Neural cell (in vitro differentiated cells): Measurements from ENCODE around the gene UBAP1L. TPM values are rescaled to one million over a fixed set of nuclear protein-coding genes. Genes with fewer than 3 reads are reported as not detected.

Source experiments
- H2AFZ ChIP-seq: fragments of 200-600, 300-800 bp; sonication (generic), shearing (Covaris generic); 2 replicates; pipeline ENCODE4 v1.6.0; 2014; ENCODE audit warnings: low read depth, mild to moderate bottlenecking, antibody characterized with exemption, low read length, moderate library complexity
- H3F3A ChIP-seq: fragments of 200-600 bp; shearing (Covaris generic); 2 replicates; pipeline ENCODE4 v1.6.1; 2016; ENCODE audit warnings: mild to moderate bottlenecking, moderate library complexity, mixed read lengths, antibody characterized with exemption, low read length; ENCODE audit not compliant: insufficient read depth, poor library complexity, severe bottlenecking
- H3K27ac ChIP-seq: fragments of 200-600, 300-800 bp; sonication (generic), shearing (Covaris generic); 2 replicates; pipeline ENCODE4 v1.5.1; 2014; ENCODE audit warnings: mild to moderate bottlenecking, low read length, moderate library complexity
- H3K27me3 ChIP-seq: fragments of 300-800, 200-600 bp; sonication (generic), shearing (Covaris generic); 2 replicates; pipeline ENCODE4 v1.6.0; 2014; ENCODE audit warnings: mild to moderate bottlenecking, low read depth, low read length, moderate library complexity; ENCODE audit not compliant: insufficient read depth
- H3K36me3 ChIP-seq: fragments of 300-800, 200-600 bp; sonication (generic), shearing (Covaris generic); 2 replicates; pipeline ENCODE4 v1.5.1; 2014; ENCODE audit warnings: mild to moderate bottlenecking, antibody characterized with exemption, low read length, moderate library complexity; ENCODE audit not compliant: insufficient read depth
- H3K4me2 ChIP-seq: fragments of 300-800, 200-600 bp; sonication (generic), shearing (Covaris generic); 2 replicates; pipeline ENCODE4 v1.6.0; 2014; ENCODE audit warnings: mild to moderate bottlenecking, low read length
- H3K4me3 ChIP-seq: fragments of 300-800, 200-600 bp; sonication (generic), shearing (Covaris generic); 2 replicates; pipeline ENCODE4 v1.5.1; 2014; ENCODE audit warnings: mild to moderate bottlenecking, low read length, moderate library complexity
- H3K79me2 ChIP-seq: fragments of 200-600 bp; shearing (Covaris generic); replicated peaks from 2 replicates; pipeline ENCODE4 v1.6.0; 2014; ENCODE audit warnings: mild to moderate bottlenecking, low read length, moderate library complexity; ENCODE audit not compliant: insufficient read depth
- H3K9ac ChIP-seq: fragments of 300-800, 200-600 bp; sonication (generic), shearing (Covaris generic); 2 replicates; pipeline ENCODE4 v1.6.1; 2016; ENCODE audit warnings: mild to moderate bottlenecking, low read length, mixed read lengths
- H3K9me2 ChIP-seq: fragments of 200-600 bp; shearing (Covaris generic); 2 replicates; pipeline ENCODE4 v1.6.1; 2016; ENCODE audit warnings: mild to moderate bottlenecking, low read length, mixed read lengths; ENCODE audit not compliant: insufficient read depth
- H3K9me3 ChIP-seq: fragments of 200-600, 300-800 bp; sonication (generic), shearing (Covaris generic); 2 replicates; pipeline ENCODE4 v1.6.1; 2016; ENCODE audit warnings: mild to moderate bottlenecking, mixed run types, low read length, moderate library complexity, mixed read lengths
- H4K20me1 ChIP-seq: fragments of 200-600 bp; shearing (Covaris generic); 2 replicates; pipeline ENCODE4 v1.6.1; 2016; ENCODE audit warnings: mild to moderate bottlenecking, mixed run types; ENCODE audit not compliant: insufficient read depth
- CTCF ChIP-seq: fragments of 450-650 bp; IDR thresholded peaks from 2 replicates; pipeline ENCODE4 v1.5.1; 2014; ENCODE audit warnings: antibody characterized with exemption, mild to moderate bottlenecking, moderate library complexity; ENCODE audit not compliant: poor library complexity, severe bottlenecking
- EP300 ChIP-seq: fragments of 450-650 bp; conservative IDR thresholded peaks from 2 replicates; pipeline ENCODE4 v1.6.1; 2014; ENCODE audit warnings: antibody characterized with exemption, mild to moderate bottlenecking, moderate library complexity; ENCODE audit not compliant: poor library complexity, severe bottlenecking
- EZH2 ChIP-seq: fragments of 200-600, 300-800 bp; shearing (Covaris generic), sonication (generic); IDR thresholded peaks from 2 replicates; pipeline ENCODE4 v1.6.1; 2014; ENCODE audit warnings: antibody characterized with exemption, low read length, borderline replicate concordance, mild to moderate bottlenecking; ENCODE audit not compliant: insufficient read depth, poor library complexity, severe bottlenecking
- MXI1 ChIP-seq: fragments of 450-650 bp; conservative IDR thresholded peaks from 2 replicates; pipeline ENCODE4 v1.6.1; 2014; ENCODE audit warnings: antibody characterized with exemption, mild to moderate bottlenecking; ENCODE audit not compliant: poor library complexity, severe bottlenecking
- POLR2AphosphoS5 ChIP-seq: IDR thresholded peaks from 2 replicates; pipeline ENCODE4 v1.6.1; 2012
- RAD21 ChIP-seq: fragments of 450-650 bp; conservative IDR thresholded peaks from 2 replicates; pipeline ENCODE4 v1.6.1; 2014; ENCODE audit warnings: antibody characterized with exemption, mild to moderate bottlenecking, moderate library complexity
- REST ChIP-seq: IDR thresholded peaks from 2 replicates; pipeline ENCODE4 v1.6.1; 2012; ENCODE audit warnings: borderline replicate concordance
- SMC3 ChIP-seq: fragments of 450-650 bp; conservative IDR thresholded peaks from 2 replicates; pipeline ENCODE4 v1.6.1; 2014; ENCODE audit warnings: antibody characterized with exemption, mild to moderate bottlenecking, moderate library complexity; ENCODE audit not compliant: poor library complexity
- TAF1 ChIP-seq: IDR thresholded peaks from 2 replicates; pipeline ENCODE4 v1.6.1; 2012; ENCODE audit warnings: low read depth
- polyA plus RNA-seq: library from polyadenylated mRNA; depleted of rRNA; stranded (reverse); fragments of >200 nt; gene quantifications from 2 replicates; pipeline ENCODE4 v1.2.3, GENCODE V29; 2014

UBAP1L gene
- polyA plus RNA-seq, 1 donor from 2014 or later, result 10.3 TPM

GRCh38 chr15:65066635-65067316, 48.2 kb downstream of the UBAP1L start:
- Histone ChIP-seq H3K27ac (no peak overlapping the region), H3K79me2 (no peaks in the 10 kb centered on the region), H2AFZ (no peak overlapping the region), H3K9me2 (no peaks in the 10 kb centered on the region), H3K9ac (no peak overlapping the region), H4K20me1 (no peaks in the 10 kb centered on the region), H3K27me3 (peaks cover 30% of the 10 kb centered on the region), H3K4me2 (no peak overlapping the region), H3F3A (no peaks in the 10 kb centered on the region), H3K36me3 (no peaks in the 10 kb centered on the region), H3K4me3 (no peak overlapping the region), H3K9me3 (no peaks in the 10 kb centered on the region)
- no peak for TF ChIP-seq POLR2AphosphoS5
- no peak for TF ChIP-seq EZH2
- no peak for TF ChIP-seq TAF1
- TF ChIP-seq EP300, result no peak
- no peak for TF ChIP-seq REST
- TF ChIP-seq RAD21, result no peak
- no peak for TF ChIP-seq SMC3
- TF ChIP-seq MXI1, result no peak
- TF ChIP-seq CTCF, result no peak

- Histone ChIP-seq H3K9ac (no peak overlapping the region), H3K4me2 (no peak overlapping the region), H3K4me3 (no peak overlapping the region), H4K20me1 (no peaks in the 10 kb centered on the region), H3K79me2 (no peaks in the 10 kb centered on the region), H3K9me3 (no peaks in the 10 kb centered on the region), H3K36me3 (no peaks in the 10 kb centered on the region), H3K9me2 (no peaks in the 10 kb centered on the region), H3K27me3 (peaks cover 30% of the 10 kb centered on the region), H3K27ac (no peak overlapping the region), H2AFZ (no peak overlapping the region), H3F3A (no peaks in the 10 kb centered on the region)
- no peak for TF ChIP-seq CTCF
- TF ChIP-seq POLR2AphosphoS5, result no peak
- TF ChIP-seq EZH2, result no peak
- TF ChIP-seq EP300, result no peak
- no peak for TF ChIP-seq TAF1
- TF ChIP-seq REST, result no peak
- no peak for TF ChIP-seq MXI1
- no peak for TF ChIP-seq SMC3
- no peak for TF ChIP-seq RAD21
These were observed 48.9 kb downstream of the UBAP1L start for GRCh38 chr15:65066001-65066634.
